NCI-H2171 treated with DMSO at 0.1 percent for 48 hours (cell line): ENCODE results near the gene PSMD13.

ENCODE experiments used
- DNase-seq: peaks from one replicate; lab custom pipeline; 2025; lab: John Stamatoyannopoulos, UW

PSMD13 gene

DNA sequence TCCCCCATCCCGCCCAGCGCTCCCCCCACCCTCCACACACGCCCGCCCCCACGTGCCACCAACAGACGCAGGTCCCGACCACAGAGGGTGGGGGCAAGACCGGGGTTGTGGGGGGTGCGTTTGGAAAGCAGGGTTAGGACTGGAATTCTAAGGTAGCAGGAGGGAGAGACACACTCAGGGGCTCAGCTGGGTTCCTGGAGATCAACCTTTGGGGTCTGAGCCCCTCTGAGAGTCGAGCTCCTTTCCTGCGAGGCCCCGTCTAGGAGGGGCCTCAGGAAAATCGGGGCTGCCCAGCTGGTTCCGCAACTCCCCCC lies 52.6 kb downstream of the PSMD13 start:
- DNase-seq = no peak

GRCh38 chr11:289712-290620 lies 53.2 kb downstream of the PSMD13 start:
- DNase-seq = no peak

DNA sequence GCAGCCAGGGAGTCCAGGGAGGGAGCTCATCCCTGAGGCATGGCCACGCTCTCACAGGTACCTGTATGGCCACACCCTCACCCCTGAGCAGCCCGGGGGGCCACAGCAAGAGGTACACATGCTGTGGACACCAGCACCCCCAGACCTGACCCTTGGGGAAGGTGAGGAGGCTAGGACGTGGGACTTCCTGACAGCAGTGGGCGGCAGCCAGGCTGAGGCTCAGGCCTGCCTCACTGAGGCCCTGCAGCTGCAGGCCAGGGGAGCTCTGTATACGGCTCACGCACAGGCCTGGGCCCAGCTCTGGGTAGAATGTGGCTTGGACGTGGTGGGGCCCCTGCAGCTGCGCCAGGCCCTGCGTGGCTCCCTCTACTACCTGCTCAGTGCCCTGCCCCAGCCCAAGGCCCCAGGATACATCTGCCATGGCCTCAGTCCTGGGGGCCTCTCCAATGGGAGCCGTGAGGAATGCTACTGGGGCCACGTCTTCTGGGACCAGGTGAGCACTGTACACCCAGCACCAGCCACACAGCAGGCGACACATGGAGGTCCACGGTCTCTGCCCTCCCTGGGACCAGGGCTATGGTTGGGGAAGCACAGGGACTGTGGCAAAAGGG lies 54.0 kb downstream of the PSMD13 start:
- no peak for DNase-seq

GRCh38 chr11:291281-292210 lies 54.8 kb downstream of the PSMD13 start:
- no peak for DNase-seq

DNA sequence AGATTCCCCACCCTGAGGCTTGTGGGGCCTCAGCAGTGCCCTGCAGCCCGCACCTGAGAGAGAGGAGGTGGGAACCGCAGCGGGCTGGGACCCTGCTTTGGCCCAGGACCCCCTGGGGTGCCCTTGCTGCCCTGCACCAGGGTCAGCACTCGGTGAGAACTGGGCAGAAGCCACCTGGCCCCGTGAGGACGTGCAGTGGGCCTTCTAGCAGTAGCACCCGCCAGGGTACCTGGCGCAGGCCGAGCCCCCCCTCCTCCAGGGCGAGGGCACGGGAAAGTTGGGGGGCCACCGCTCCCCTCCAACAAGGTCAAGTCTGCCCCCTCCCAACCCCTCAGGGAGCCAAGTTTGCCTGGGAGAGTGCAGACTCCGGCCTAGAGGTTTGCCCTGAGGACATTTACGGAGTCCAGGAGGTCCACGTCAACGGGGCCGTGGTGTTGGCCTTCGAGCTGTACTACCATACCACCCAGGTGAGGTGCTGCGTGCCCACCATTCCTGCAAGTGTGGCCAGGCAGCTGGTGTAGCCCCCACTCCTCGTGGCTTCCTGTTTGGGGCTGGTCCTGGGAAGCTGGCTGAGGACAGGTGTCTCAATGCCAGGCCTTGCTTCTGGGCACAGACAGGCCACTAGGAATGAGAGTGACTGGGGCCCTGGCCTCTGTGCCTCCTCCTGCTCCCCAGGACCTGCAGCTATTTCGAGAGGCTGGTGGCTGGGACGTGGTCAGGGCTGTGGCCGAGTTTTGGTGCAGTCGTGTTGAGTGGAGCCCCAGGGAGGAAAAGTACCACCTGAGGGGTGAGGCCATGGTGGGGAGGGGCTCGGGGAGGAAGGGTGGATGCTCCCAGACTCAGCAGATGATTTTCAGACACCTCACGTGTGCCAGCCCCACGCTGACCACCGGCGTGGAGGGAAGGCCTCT lies 55.7 kb downstream of the PSMD13 start:
- DNase-seq = no peak

- no peak for DNase-seq
These were observed 56.6 kb downstream of the PSMD13 start for GRCh38 chr11:293271-293851.

GRCh38 chr11:293852-294661 lies 57.3 kb downstream of the PSMD13 start:
- no peak for DNase-seq

DNA sequence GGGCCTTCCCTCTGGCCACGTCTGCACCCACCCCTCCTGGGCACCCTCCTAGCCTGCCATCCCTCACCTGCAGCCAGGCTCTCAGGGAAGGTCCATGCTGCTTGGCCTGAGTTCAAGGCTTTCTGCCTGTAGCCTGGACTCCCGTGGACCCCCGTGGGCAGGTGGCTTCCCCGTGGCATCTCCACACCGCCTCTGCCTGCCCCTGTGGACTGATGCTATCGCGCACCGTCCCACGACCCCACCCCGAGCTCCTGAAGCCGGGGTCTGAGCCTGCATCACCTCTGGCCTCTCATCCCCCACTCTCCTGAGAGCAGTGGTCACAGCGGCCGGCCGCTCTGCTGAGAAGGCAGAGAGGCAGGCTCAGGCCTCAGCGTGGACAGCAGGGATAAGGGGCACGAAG lies 58.0 kb downstream of the PSMD13 start:
- DNase-seq = no peak

DNA sequence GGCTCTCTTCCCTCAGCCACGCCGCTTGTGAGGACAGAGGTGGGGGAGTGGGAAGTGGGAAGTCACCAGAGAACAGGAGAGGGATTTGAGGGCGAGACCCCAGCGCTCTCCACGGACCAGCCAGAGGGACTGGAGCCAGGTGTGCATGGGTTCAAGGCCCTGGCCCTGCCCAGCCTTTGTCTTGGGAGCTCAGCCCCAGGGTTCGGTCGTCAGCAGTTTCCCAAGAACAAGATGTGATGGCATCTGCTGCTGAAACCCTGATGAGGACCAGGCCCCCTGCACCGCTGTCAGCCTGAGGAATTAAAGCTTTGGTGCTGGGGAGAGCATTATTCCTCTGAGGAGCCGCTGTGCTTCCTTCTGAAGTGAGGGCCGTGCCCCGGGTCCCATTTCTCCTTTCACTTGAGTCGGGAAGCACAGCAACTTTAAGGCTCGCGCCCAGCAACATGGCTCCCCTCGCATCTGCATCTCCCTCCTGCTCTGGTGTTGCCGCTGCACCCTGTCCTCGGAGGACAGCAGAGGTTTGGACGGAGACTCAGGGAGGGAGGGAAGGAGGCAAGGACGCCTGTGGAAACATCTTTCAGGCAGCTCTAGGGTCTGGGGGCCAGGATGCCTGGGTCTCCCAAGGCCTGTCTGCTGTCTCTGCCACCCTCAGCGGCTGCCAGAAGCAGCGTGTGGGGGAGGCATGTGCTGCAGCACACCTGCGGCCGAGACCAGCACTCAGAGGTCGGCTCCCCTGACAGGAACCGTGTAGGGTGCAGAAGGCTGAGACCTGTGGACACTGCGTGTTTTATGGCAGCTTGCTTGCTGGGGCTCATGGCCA lies 58.8 kb downstream of the PSMD13 start:
- DNase-seq = no peak

- DNase-seq = no peak
These were observed 59.6 kb downstream of the PSMD13 start for GRCh38 chr11:296171-297050.

DNA sequence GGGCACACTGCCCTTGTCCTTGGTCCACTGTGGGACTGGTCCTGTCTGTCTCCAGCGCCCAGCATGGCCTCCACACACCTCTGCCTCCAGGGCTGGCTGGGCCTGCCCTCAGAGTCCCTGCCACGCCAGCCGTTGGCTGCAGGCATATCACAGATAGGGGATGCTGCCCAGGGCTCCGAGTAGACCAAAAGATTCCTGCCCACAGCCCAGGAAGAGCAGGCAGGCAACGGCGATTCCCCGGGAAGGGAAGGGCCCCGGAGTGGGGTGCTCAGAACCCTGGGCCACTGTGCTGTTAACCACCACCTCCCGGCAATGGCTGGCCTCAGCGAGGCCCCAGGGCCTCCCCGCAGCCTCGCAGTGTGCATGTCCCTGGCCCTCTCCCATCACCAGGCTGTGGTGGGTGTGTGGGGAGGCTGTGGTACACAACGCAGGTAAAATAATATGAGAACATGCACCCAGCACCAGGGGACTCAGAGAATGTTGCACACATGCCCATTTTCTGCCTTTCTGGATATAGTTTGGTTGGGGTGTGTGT lies 60.3 kb downstream of the PSMD13 start:
- DNase-seq = no peak

- DNase-seq = no peak
These were observed 61.0 kb downstream of the PSMD13 start for GRCh38 chr11:297586-298405.

DNA sequence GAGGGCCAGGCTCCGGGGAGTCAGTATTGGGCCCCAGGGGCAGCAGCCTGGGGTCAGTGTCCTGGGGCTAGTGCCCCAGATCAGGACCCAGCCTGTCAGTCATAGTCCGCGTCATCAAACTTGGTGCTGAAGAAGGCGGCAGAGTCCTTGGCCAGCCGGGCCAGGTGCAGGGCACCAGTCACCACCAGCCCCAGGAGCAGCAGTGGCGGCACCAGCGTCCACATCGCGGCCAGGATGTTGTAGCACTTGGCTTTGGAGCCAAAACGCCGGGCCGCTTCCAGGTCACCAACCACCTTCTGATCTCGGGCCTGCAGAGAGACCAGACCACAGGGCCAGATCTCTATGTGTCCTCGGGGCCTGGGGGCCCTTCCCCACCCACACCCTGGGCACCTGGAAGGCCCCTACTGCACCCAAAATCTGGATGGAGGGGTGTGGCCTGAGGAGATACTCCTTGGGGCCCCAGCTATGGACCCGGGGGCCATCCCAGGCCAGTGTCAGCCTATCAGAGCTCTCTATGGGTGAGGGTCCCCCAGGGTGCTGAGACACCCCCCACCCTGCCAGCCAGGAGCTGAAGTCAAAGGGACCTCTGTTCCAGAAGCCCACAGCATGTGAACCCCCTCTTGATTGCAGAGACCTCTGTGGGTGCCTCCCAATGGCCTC lies 61.8 kb downstream of the PSMD13 start:
- DNase-seq = no peak

- no peak for DNase-seq
These were observed 62.5 kb downstream of the PSMD13 start, which contains the start of gene IFITM5 for GRCh38 chr11:299081-299891. Gene IFITM5, minus strand, starts transcription at chr11:299526. Its CDS starts 36 bp downstream, at chr11:299490.

- no peak for DNase-seq
These were observed 63.4 kb downstream of the PSMD13 start for GRCh38 chr11:299951-300735.
